ENCODE data around the gene CAMSAP1. TPM values are rescaled to one million over a fixed set of nuclear protein-coding genes. Genes with fewer than 3 reads are reported as not detected.

The CAMSAP1 gene
- total RNA-seq, 4 donors from 2014 or later = 11.8 to 23.4 (median 19.9) TPM

- Histone ChIP-seq H3K36me3 (peaks cover 0 to under 1% of the 10 kb centered on the region in 2 donors), H3K27ac (no peak overlapping the region), H3K4me1 (no peaks in the 10 kb centered on the region), H3K9me3 (no peaks in the 10 kb centered on the region), H3K27me3 (no peaks in the 10 kb centered on the region), H3K4me3 (replicated peaks in 1 of 3) (no peak overlapping the region)
- intact Hi-C loops (cut with DNase I) = no loop called here
- DNase-seq = no peak
- 79 to 87% methylated on average over 15 to 24 of the region's 24 CpGs for WGBS, 2 donors
- TF ChIP-seq CTCF (IDR thresholded peaks at IDR 0.05) = no peak
These were observed 102.5 kb downstream of the CAMSAP1 start for GRCh38 chr9:135804581-135805421.

GRCh38 chr9:135803441-135803840, 103.9 kb downstream of the CAMSAP1 start:
- no peaks in the 10 kb centered on the region for H3K9me3 ChIP-seq
- 93% methylated on average over 10 of the region's 10 CpGs for WGBS, 2 donors

GRCh38 chr9:135802876-135803419, 104.4 kb downstream of the CAMSAP1 start:
- TF ChIP-seq CTCF (IDR thresholded peaks at IDR 0.05) (no peak), POLR2A (IDR thresholded peaks at IDR 0.05) (no peak)
- no peaks in the 10 kb centered on the region for H3K27me3 ChIP-seq
- no peaks in the 10 kb centered on the region for H3K36me3 ChIP-seq
- intact Hi-C loops (cut with DNase I) = no loop called here
- no peaks in the 10 kb centered on the region for H3K4me1 ChIP-seq
- no peaks in the 10 kb centered on the region for H3K9me3 ChIP-seq
- no peak overlapping the region for H3K4me3 ChIP-seq (replicated peaks in 1 of 3)
- WGBS, 2 donors = 59 to 67% methylated on average over 16 of the region's 18 CpGs
- H3K27ac ChIP-seq = no peak overlapping the region
- DNase-seq = no peak

More at GRCh38 chr9:135803441-135803840, 103.9 kb downstream of the CAMSAP1 start:
- DNase-seq = no peak
- no peaks in the 10 kb centered on the region for H3K36me3 ChIP-seq
- no peaks in the 10 kb centered on the region for H3K4me1 ChIP-seq
- no peak overlapping the region for H3K4me3 ChIP-seq (replicated peaks in 1 of 3)
- intact Hi-C loops (cut with DNase I) = no loop called here
- H3K27me3 ChIP-seq = no peaks in the 10 kb centered on the region
- no peak for TF ChIP-seq CTCF (IDR thresholded peaks at IDR 0.05)
- no peak for TF ChIP-seq POLR2A (IDR thresholded peaks at IDR 0.05)
- no peak overlapping the region for H3K27ac ChIP-seq

- no peak for TF ChIP-seq POLR2A (IDR thresholded peaks at IDR 0.05)
- TF ChIP-seq CTCF (IDR thresholded peaks at IDR 0.05) = no peak
- intact Hi-C loops (cut with DNase I) = no loop called here
- H3K4me3 ChIP-seq (replicated peaks in 1 of 3) = no peak overlapping the region
- H3K27me3 ChIP-seq = no peaks in the 10 kb centered on the region
- no peaks in the 10 kb centered on the region for H3K9me3 ChIP-seq
- DNase-seq = no peak
- no peak overlapping the region for H3K27ac ChIP-seq
- no peaks in the 10 kb centered on the region for H3K4me1 ChIP-seq
- WGBS, 2 donors = 93 to 95% methylated on average over 6 of the region's 6 CpGs
- no peaks in the 10 kb centered on the region for H3K36me3 ChIP-seq
These were observed 106.3 kb downstream of the CAMSAP1 start for GRCh38 chr9:135801070-135801469.

- Histone ChIP-seq H3K36me3 (no peaks in the 10 kb centered on the region), H3K4me1 (no peaks in the 10 kb centered on the region), H3K9me3 (no peaks in the 10 kb centered on the region), H3K4me3 (replicated peaks in 1 of 3) (no peak overlapping the region), H3K27ac (no peak overlapping the region), H3K27me3 (no peaks in the 10 kb centered on the region)
- intact Hi-C loops (cut with DNase I) = no loop called here
- no peak for DNase-seq
- 94 to 97% methylated on average over 13 of the region's 13 CpGs for WGBS, 2 donors
- TF ChIP-seq POLR2A (IDR thresholded peaks at IDR 0.05) (no peak), CTCF (IDR thresholded peaks at IDR 0.05) (no peak)
These were observed 108.1 kb downstream of the CAMSAP1 start for GRCh38 chr9:135799261-135799660.
